HepG2 (cell line): ENCODE measurements around the gene HMCN1. TPM values are rescaled to one million over a fixed set of nuclear protein-coding genes. Genes with fewer than 3 reads are reported as not detected.
A peak's percentile ranks its signal among the peaks of the same experiment; 100 is the strongest.

ENCODE experiments used
- ARNT ChIP-seq: fragments of 450-650 bp; IDR thresholded peaks from 2 replicates; pipeline ENCODE4 v1.6.1; 2017
- BHLHE40 ChIP-seq: IDR thresholded peaks from 2 replicates; pipeline ENCODE4 v1.6.1; 2011; ENCODE audit warnings: low read length, improper control_type of control experiment
- CREB1 ChIP-seq, 2 experiments: fragments of 450-650 bp in 1 of 2; IDR thresholded peaks; 2 replicates each; pipeline ENCODE4 v1.6.1; 2016 to 2017; ENCODE audit warnings: control low read depth in 1 of 2, mild to moderate bottlenecking in 1 of 2, missing compliant biosample characterization in 1 of 2, missing genetic modification characterization in 1 of 2
- DNMT3B ChIP-seq: conservative IDR thresholded peaks from 2 replicates; pipeline ENCODE4 v1.6.1; 2016; ENCODE audit warnings: missing biosample characterization, control low read depth
- ELF3 ChIP-seq: IDR thresholded peaks from 2 replicates; pipeline ENCODE4 v1.6.1; 2016; ENCODE audit warnings: missing genetic modification reagents, missing compliant biosample characterization
- ETV5 ChIP-seq: IDR thresholded peaks from 2 replicates; pipeline ENCODE4 v1.6.1; 2018; ENCODE audit warnings: missing biosample characterization, missing genetic modification reagents, inconsistent platforms, borderline replicate concordance
- FOSL2 ChIP-seq: sonication (generic); formaldehyde crosslinking; IDR thresholded peaks from 2 replicates; pipeline ENCODE4 v1.4.0; 2020; ENCODE audit warnings: missing genetic modification reagents
- GABPA ChIP-seq, 2 experiments: IDR thresholded peaks; 2 replicates each; pipeline ENCODE4 v1.6.1; 2011 to 2016; ENCODE audit warnings: low read depth in 2 of 2, low read length in 1 of 2, missing biosample characterization in 1 of 2, missing genetic modification characterization in 1 of 2
- GABPB1 ChIP-seq: IDR thresholded peaks from 2 replicates; pipeline ENCODE4 v1.6.1; 2016; ENCODE audit warnings: mild to moderate bottlenecking, missing genetic modification reagents, moderate library complexity, missing compliant biosample characterization
- GMEB2 ChIP-seq: IDR thresholded peaks from 2 replicates; pipeline ENCODE4 v1.6.1; 2016; ENCODE audit warnings: missing biosample characterization, missing genetic modification reagents, low read depth
- HDAC1 ChIP-seq: sonication (generic); formaldehyde crosslinking; IDR thresholded peaks from 2 replicates; pipeline ENCODE4 v1.5.1; 2020; ENCODE audit warnings: mild to moderate bottlenecking, missing genetic modification reagents
- MAX ChIP-seq: IDR thresholded peaks from 2 replicates; pipeline ENCODE4 v1.6.1; 2012; ENCODE audit warnings: inconsistent platforms
- ONECUT2 ChIP-seq: sonication (generic); formaldehyde crosslinking; IDR thresholded peaks from 2 replicates; pipeline ENCODE4 v1.4.0; 2020; ENCODE audit warnings: missing genetic modification reagents
- POGZ ChIP-seq: sonication (generic); formaldehyde crosslinking; IDR thresholded peaks from 2 replicates; pipeline ENCODE4 v1.4.0; 2020; ENCODE audit warnings: mild to moderate bottlenecking, missing genetic modification reagents
- PPARG ChIP-seq: conservative IDR thresholded peaks from 2 replicates; pipeline ENCODE4 v1.6.1; 2016; ENCODE audit warnings: missing biosample characterization, missing genetic modification reagents
- RFX3 ChIP-seq: IDR thresholded peaks from 2 replicates; pipeline ENCODE4 v1.6.1; 2016; ENCODE audit warnings: missing biosample characterization, missing genetic modification reagents
- TFE3 ChIP-seq: IDR thresholded peaks from 2 replicates; pipeline ENCODE4 v1.6.1; 2016
- ZFAT ChIP-seq: sonication (generic); formaldehyde crosslinking; conservative IDR thresholded peaks from 2 replicates; pipeline ENCODE4 v1.8.1; 2023; ENCODE audit warnings: missing genetic modification reagents, inconsistent platforms
- ZNF367 ChIP-seq: sonication (generic); formaldehyde crosslinking; IDR thresholded peaks from 2 replicates; pipeline ENCODE4 v1.4.0; 2020; ENCODE audit warnings: missing genetic modification reagents, borderline replicate concordance
- polyA plus RNA-seq, 8 experiments: library from polyadenylated mRNA; depleted of rRNA in 3 of 8; stranded (reverse) in 7 of 8; unstranded in 1 of 8; fragments of >200 nt; fragmentation: Illumina TruSeq in 4 of 8; extraction: Trizol in 4 of 8; gene quantifications; 2 replicates each; pipeline versions ENCODE4 v1.2.1 to v1.2.3, GENCODE V29; 2011 to 2016; ENCODE audit warnings: low read depth in 4 of 8, missing spikeins in 1 of 8, mixed read lengths in 1 of 8; ENCODE audit not compliant: insufficient read depth in 1 of 8
- total RNA-seq, 5 experiments: library from RNA; depleted of rRNA; stranded (reverse); fragments of >200 nt; fragmentation: Illumina TruSeq; extraction: Trizol; gene quantifications; 2 replicates each; pipeline ENCODE4 v1.2.3, GENCODE V29; 2016; ENCODE audit warnings: low read depth in 1 of 5
- TF ChIP-seq, protein P1 (sequence below): IDR thresholded peaks from 2 replicates; pipeline ENCODE4 v1.4.0; 2020; ENCODE audit warnings: mild to moderate bottlenecking, missing genetic modification reagents
- TF ChIP-seq, protein P2 (sequence below): IDR thresholded peaks from 2 replicates; pipeline ENCODE4 v1.6.1; 2018; ENCODE audit warnings: missing genetic modification reagents, mild to moderate bottlenecking, missing compliant biosample characterization

Gene HMCN1
- total and polyA plus RNA-seq, 2 of the 13 experiments (the other 11 are each of a cell fraction or from before 2014, with no cell fraction given), result 0.03 TPM; not detected in 1

DNA sequence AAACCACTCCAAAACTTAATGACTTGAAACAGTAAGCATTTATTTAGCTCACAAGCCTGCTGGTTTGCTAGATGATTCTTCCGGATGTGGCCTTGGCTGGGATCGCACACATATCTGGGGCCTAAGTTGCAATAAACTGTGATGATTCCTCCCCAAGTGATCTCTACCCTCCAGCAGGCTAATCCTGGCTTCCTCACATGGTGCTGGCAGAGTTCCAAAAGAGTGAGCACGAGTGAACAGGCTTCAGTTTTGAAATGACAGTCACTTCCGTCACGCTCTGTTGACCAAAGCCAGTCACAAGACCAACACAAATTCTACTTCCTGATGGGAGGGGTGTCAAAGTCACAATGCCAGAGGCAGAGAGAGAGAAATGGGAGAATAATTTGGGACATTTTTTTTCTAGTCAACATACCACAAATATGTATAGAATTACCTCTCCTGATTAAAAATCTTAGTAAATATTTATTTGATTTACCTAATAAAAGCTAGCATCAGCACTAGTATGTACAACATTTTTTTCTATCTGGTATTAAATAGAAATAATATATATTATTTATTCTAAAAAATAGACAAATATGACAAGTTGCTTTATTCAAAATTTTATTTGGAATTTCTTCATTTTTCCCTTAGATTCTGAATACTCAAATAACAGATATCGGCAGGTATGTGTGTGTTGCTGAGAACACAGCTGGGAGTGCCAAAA, 348.2 kb downstream of the HMCN1 start (continued):
- TF ChIP-seq ZFAT (CRISPR knock-in tag) (no peak), TFE3 (CRISPR knock-in tag) (peak; percentile 95), RFX3 (no peak), MAX (peak; percentile 55; the same call in 1 of the 2 replicates), GABPA (IDR thresholded peaks at IDR 0.05; ENCODE audit: low read depth, low read length) (peak; percentile 49), GABPA (CRISPR knock-in tag; IDR thresholded peaks at IDR 0.05; ENCODE audit: low read depth) (peak; percentile 92), FOSL2 (CRISPR knock-in tag) (peak; percentile 35; the same call in 1 of the 2 replicates), ZNF367 (CRISPR knock-in tag) (no peak), POGZ (CRISPR knock-in tag) (0 out of 2 replicates have a peak, but pooled peaks have one; percentile 45), ARNT (no peak), GABPB1 (peak; percentile 83), ETV5 (peak; percentile 56; the same call in 1 of the 2 replicates), GMEB2 (CRISPR knock-in tag) (no peak), BHLHE40 (peak; percentile 85), ELF3 (CRISPR knock-in tag) (peak; percentile 76), DNMT3B (CRISPR knock-in tag) (no peak), HDAC1 (CRISPR knock-in tag) (no peak), PPARG (CRISPR knock-in tag) (no peak), CREB1 (IDR thresholded peaks at IDR 0.05) (peak; percentile 57; the same call in 1 of the 2 replicates), CREB1 (CRISPR knock-in tag; IDR thresholded peaks at IDR 0.05) (peak; percentile 37; the same call in 1 of the 2 replicates), ONECUT2 (CRISPR knock-in tag) (no peak)
- TF ChIP-seq, protein P1, sequence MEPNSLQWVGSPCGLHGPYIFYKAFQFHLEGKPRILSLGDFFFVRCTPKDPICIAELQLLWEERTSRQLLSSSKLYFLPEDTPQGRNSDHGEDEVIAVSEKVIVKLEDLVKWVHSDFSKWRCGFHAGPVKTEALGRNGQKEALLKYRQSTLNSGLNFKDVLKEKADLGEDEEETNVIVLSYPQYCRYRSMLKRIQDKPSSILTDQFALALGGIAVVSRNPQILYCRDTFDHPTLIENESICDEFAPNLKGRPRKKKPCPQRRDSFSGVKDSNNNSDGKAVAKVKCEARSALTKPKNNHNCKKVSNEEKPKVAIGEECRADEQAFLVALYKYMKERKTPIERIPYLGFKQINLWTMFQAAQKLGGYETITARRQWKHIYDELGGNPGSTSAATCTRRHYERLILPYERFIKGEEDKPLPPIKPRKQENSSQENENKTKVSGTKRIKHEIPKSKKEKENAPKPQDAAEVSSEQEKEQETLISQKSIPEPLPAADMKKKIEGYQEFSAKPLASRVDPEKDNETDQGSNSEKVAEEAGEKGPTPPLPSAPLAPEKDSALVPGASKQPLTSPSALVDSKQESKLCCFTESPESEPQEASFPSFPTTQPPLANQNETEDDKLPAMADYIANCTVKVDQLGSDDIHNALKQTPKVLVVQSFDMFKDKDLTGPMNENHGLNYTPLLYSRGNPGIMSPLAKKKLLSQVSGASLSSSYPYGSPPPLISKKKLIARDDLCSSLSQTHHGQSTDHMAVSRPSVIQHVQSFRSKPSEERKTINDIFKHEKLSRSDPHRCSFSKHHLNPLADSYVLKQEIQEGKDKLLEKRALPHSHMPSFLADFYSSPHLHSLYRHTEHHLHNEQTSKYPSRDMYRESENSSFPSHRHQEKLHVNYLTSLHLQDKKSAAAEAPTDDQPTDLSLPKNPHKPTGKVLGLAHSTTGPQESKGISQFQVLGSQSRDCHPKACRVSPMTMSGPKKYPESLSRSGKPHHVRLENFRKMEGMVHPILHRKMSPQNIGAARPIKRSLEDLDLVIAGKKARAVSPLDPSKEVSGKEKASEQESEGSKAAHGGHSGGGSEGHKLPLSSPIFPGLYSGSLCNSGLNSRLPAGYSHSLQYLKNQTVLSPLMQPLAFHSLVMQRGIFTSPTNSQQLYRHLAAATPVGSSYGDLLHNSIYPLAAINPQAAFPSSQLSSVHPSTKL (CRISPR knock-in tag), result peak; percentile 56
- TF ChIP-seq, protein P2, sequence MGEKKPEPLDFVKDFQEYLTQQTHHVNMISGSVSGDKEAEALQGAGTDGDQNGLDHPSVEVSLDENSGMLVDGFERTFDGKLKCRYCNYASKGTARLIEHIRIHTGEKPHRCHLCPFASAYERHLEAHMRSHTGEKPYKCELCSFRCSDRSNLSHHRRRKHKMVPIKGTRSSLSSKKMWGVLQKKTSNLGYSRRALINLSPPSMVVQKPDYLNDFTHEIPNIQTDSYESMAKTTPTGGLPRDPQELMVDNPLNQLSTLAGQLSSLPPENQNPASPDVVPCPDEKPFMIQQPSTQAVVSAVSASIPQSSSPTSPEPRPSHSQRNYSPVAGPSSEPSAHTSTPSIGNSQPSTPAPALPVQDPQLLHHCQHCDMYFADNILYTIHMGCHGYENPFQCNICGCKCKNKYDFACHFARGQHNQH (CRISPR knock-in tag), result no peak
